Measurements from ENCODE around the gene FBXL17. TPM values are rescaled to one million over a fixed set of nuclear protein-coding genes. Genes with fewer than 3 reads are reported as not detected.

FBXL17 gene
- total RNA-seq, 2 experiments from 2014 or later: 3.1 to 6.6 TPM

DNA sequence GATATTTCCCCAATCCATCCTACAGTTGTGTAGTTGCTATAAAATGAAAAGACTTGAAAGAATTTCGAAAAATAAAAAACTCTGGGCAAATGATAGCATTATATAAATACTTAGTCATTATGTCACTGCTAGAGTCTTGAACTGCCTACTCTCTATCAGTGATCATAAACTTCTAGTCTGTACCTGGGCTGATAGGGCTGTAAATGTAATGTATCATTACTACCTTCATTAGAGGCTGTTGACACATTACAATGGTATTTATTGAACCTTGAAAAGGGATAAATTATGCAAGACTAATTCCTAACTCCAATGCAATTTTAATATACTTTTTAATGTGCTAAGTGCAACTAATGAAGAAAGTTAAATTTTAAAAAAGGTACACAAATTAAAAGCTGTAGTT lies 497.0 kb downstream of the FBXL17 start:
- DNase-seq: no peak
- no peaks in the 10 kb centered on the region for H3K9me3 Mint-ChIP-seq (ENCODE audit: low read depth)
- ChIA-PET POLR2A (no interaction called here), CTCF (no interaction called here)
- H3K36me3 Mint-ChIP-seq (ENCODE audit: low read depth): peaks cover 1% of the 10 kb centered on the region
- H3K27ac Mint-ChIP-seq: no peak overlapping the region
- peaks cover 24% of the 10 kb centered on the region for H3K4me1 Mint-ChIP-seq
- ATAC-seq: no peak
- no peak overlapping the region for H3K4me3 Mint-ChIP-seq
- intact Hi-C loops (cut with DNase I, micrococcal nuclease): no loop called here
- H3K27me3 Mint-ChIP-seq: no peaks in the 10 kb centered on the region

GRCh38 chr5:107878661-107879060 lies 503.2 kb downstream of the FBXL17 start:
- intact Hi-C loops (cut with DNase I, micrococcal nuclease): no loop called here
- Mint-ChIP-seq H3K9me3 (ENCODE audit: low read depth) (no peaks in the 10 kb centered on the region), H3K27ac (no peak overlapping the region), H3K27me3 (no peaks in the 10 kb centered on the region), H3K4me3 (no peak overlapping the region), H3K36me3 (ENCODE audit: low read depth) (peaks cover 10% of the 10 kb centered on the region), H3K4me1 (peaks cover 2% of the 10 kb centered on the region)
- POLR2A ChIA-PET: no interaction called here
- ATAC-seq: no peak
- CTCF ChIA-PET: no interaction called here
- DNase-seq: no peak

DNA sequence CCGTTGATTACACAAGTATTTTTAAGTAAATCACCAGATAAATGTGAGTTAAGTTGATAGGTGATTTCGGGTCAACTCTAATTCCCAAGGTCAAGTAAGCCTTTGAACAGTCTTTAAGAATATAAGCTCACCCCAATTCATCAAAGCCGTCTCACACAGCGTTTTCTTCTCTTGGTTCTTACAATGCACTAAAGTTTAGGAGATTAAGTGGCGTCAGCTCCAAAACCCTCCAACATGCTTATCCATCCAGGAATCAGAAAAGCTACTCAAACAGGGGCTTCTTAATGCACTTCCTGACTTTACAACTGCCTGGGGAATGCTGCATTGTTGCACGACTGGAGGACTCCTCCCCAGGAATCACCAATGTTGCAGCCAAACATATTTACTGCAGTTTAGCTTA lies 505.0 kb downstream of the FBXL17 start:
- CTCF ChIA-PET: no interaction called here
- intact Hi-C loops (cut with DNase I, micrococcal nuclease): no loop called here
- DNase-seq (no peak), ATAC-seq (no peak)
- Mint-ChIP-seq H3K4me1 (peaks cover 2% of the 10 kb centered on the region), H3K27me3 (no peaks in the 10 kb centered on the region), H3K36me3 (ENCODE audit: low read depth) (peaks cover 10% of the 10 kb centered on the region), H3K27ac (no peak overlapping the region), H3K4me3 (no peak overlapping the region), H3K9me3 (ENCODE audit: low read depth) (no peaks in the 10 kb centered on the region)
- POLR2A ChIA-PET: no interaction called here

DNA sequence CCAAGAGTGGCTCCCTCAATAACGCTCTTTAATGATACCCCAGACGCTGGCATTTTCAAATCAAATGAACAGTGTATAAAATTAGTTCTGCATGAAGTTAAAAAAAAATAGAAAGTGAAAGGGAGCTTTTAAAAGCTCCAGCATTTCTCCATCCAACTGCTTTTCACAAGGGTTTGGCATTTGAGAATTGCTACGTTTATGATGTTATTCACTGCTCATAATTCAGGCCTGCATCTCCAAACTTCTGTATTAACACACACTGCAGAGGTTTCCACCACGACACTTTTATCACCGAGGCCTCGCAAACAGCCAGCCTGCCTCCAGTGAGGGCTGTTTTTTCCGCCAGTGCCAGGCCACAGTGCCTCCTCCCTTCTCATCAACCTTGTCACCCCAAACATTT lies 505.6 kb downstream of the FBXL17 start:
- Mint-ChIP-seq H3K36me3 (ENCODE audit: low read depth) (peaks cover 10% of the 10 kb centered on the region), H3K4me3 (no peak overlapping the region), H3K4me1 (peaks cover 2% of the 10 kb centered on the region), H3K27ac (no peak overlapping the region), H3K9me3 (ENCODE audit: low read depth) (no peaks in the 10 kb centered on the region), H3K27me3 (no peaks in the 10 kb centered on the region)
- DNase-seq: no peak
- CTCF ChIA-PET: no interaction called here
- no peak for ATAC-seq
- intact Hi-C loops (cut with DNase I, micrococcal nuclease): no loop called here
- POLR2A ChIA-PET: no interaction called here

DNA sequence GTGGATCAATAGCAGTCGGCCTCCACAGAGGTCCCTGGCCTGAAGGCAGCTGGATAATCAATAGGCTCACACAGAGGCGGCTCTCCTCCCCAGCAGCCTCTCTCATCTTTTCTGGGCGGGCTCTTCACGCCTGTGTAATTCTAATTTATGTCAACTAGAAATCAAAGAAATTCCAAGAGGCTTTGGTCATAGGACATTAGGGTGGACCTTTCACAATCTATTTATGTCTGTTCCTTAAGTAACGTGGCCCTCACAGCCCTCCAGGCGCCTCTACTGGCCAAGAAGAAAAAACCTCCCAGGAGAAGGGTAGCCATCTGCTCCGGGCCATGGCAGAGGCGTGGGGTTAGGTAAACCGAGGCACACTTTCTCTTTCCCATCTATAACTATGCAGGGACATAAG lies 506.1 kb downstream of the FBXL17 start:
- Mint-ChIP-seq H3K4me3 (no peak overlapping the region), H3K9me3 (ENCODE audit: low read depth) (no peaks in the 10 kb centered on the region), H3K36me3 (ENCODE audit: low read depth) (peaks cover 10% of the 10 kb centered on the region), H3K27me3 (no peaks in the 10 kb centered on the region), H3K4me1 (peaks cover 2% of the 10 kb centered on the region), H3K27ac (no peak overlapping the region)
- intact Hi-C loops (cut with DNase I, micrococcal nuclease): no loop called here
- ChIA-PET POLR2A (no interaction called here), CTCF (no interaction called here)
- DNase-seq (no peak), ATAC-seq (no peak)

GRCh38 chr5:107874795-107875194 lies 507.1 kb downstream of the FBXL17 start:
- no peaks in the 10 kb centered on the region for H3K27me3 Mint-ChIP-seq
- intact Hi-C loops (cut with DNase I, micrococcal nuclease): no loop called here
- DNase-seq (peak; percentile 10), ATAC-seq (peak; percentile 42)
- no peaks in the 10 kb centered on the region for H3K9me3 Mint-ChIP-seq (ENCODE audit: low read depth)
- no peak overlapping the region for H3K4me3 Mint-ChIP-seq
- H3K27ac Mint-ChIP-seq: no peak overlapping the region
- H3K4me1 Mint-ChIP-seq: peaks cover 2% of the 10 kb centered on the region
- POLR2A ChIA-PET: no interaction called here
- H3K36me3 Mint-ChIP-seq (ENCODE audit: low read depth): peaks cover 9% of the 10 kb centered on the region
- CTCF ChIA-PET: no interaction called here

- no peak overlapping the region for H3K4me3 Mint-ChIP-seq
These were observed 508.0 kb downstream of the FBXL17 start for GRCh38 chr5:107873877-107874276.

DNA sequence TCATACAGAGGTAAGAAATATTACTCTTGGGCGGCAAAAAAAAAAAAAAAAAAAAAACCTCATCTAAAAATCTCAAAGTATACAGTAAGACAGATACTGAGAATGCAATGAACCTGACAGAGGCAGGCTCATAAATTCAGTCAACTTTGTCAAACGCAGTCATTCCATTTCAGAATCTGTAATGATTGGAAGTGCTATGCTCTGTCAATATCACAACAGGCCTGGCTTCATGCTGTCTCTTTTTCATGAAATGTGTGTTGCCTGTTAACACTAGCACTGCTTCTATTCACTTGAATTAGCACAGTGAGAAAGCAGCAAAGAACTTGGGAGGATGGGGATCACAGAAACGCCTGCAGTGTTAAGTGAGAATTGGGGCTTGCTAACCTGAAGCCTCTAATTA lies 510.9 kb downstream of the FBXL17 start:
- CTCF ChIA-PET: no interaction called here
- Mint-ChIP-seq H3K27ac (no peak overlapping the region), H3K9me3 (ENCODE audit: low read depth) (no peaks in the 10 kb centered on the region), H3K4me1 (peaks cover 2% of the 10 kb centered on the region), H3K27me3 (no peaks in the 10 kb centered on the region), H3K36me3 (ENCODE audit: low read depth) (peaks cover 2% of the 10 kb centered on the region), H3K4me3 (no peak overlapping the region)
- POLR2A ChIA-PET: no interaction called here
- intact Hi-C loops (cut with DNase I, micrococcal nuclease): no loop called here
- no peak for DNase-seq
- no peak for ATAC-seq

More at GRCh38 chr5:107873877-107874276, 508.0 kb downstream of the FBXL17 start:
- ChIA-PET POLR2A (no interaction called here), CTCF (no interaction called here)
- H3K36me3 Mint-ChIP-seq (ENCODE audit: low read depth): peaks cover 2% of the 10 kb centered on the region
- intact Hi-C loops (cut with DNase I, micrococcal nuclease): no loop called here
- H3K4me1 Mint-ChIP-seq: peaks cover 2% of the 10 kb centered on the region
- H3K9me3 Mint-ChIP-seq (ENCODE audit: low read depth): no peaks in the 10 kb centered on the region
- H3K27ac Mint-ChIP-seq: no peak overlapping the region
- no peaks in the 10 kb centered on the region for H3K27me3 Mint-ChIP-seq
- DNase-seq: no peak
- no peak for ATAC-seq

DNA sequence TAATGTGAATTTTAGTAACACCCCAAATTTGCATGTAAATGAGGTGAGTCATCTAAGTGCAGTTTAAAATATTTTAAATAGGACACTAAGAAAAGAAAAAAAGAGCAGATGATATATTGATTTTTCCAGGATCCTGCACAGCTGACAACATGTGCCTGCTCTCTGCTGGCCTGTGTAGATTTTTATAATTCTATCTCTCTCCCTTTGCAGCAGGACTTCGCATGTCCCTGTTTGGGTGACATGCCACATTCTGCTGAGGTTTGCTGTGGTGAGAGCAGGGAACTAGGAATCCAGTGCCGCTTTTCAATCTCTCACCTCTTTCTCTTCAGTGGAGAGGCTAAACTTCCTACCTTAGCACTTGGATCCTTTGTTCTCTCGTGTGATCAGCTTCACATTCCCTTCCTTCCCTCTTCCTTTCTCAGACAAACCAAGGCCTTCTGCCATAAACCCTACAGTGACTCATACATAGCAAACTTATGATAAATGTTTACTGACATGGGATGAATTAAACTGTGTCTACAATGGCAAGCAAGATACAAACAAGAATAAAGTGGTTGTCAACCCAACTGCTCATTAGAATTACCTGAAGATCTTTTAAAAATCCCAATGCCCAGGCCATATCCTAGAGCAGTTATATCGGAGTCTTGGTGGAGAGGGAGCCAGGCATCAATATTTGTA lies 512.3 kb downstream of the FBXL17 start:
- ATAC-seq: no peak
- H3K27ac Mint-ChIP-seq: no peak overlapping the region
- no peaks in the 10 kb centered on the region for H3K27me3 Mint-ChIP-seq
- peaks cover 10% of the 10 kb centered on the region for H3K36me3 Mint-ChIP-seq (ENCODE audit: low read depth)
- no peaks in the 10 kb centered on the region for H3K9me3 Mint-ChIP-seq (ENCODE audit: low read depth)
- ChIA-PET POLR2A (no interaction called here), CTCF (no interaction called here)
- intact Hi-C loops (cut with DNase I, micrococcal nuclease): no loop called here
- no peak for DNase-seq
- peaks cover 2% of the 10 kb centered on the region for H3K4me1 Mint-ChIP-seq
- H3K4me3 Mint-ChIP-seq: no peak overlapping the region

DNA sequence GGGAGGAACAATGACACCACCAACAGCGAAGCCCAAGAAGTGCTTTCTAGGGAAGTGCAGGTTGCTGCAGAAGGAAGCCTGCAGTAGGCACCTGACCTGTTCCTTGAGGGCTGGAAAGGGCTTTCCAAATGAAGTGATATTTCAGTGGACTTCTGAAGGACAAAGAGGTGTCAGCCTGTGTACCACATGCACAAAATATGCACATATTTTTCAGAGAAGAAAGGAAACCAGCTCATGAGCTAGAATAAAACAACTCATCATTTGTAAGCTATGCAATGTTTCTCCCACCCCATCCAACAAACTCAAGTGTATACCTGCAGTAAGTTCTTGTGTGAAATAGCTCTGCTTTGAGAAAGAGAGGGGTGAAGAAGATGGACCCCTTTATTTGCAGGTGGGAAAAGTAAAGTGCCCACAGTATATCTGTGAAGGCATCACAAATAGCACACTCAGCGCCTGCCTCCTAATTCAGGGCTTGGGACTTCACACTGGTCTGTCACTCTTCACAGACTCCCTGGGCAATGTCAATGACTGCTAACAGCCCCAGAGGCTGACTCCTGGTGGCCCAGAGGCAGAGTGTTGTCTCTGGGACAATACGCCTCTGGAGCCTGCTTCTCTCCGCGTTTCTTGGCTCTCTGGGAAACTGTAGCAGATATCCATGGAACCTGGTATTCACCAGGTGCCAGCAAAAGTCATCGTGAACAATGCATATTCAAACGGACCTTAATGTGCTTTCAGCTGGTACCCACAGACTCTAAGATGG lies 513.1 kb downstream of the FBXL17 start:
- H3K36me3 Mint-ChIP-seq (ENCODE audit: low read depth): peaks cover 13% of the 10 kb centered on the region
- H3K27me3 Mint-ChIP-seq: no peaks in the 10 kb centered on the region
- POLR2A ChIA-PET: no interaction called here
- no peak overlapping the region for H3K27ac Mint-ChIP-seq
- DNase-seq (no peak), ATAC-seq (no peak)
- H3K9me3 Mint-ChIP-seq (ENCODE audit: low read depth): no peaks in the 10 kb centered on the region
- intact Hi-C loops (cut with DNase I, micrococcal nuclease): no loop called here
- CTCF ChIA-PET: no interaction called here
- no peak overlapping the region for H3K4me3 Mint-ChIP-seq
- H3K4me1 Mint-ChIP-seq: no peaks in the 10 kb centered on the region

DNA sequence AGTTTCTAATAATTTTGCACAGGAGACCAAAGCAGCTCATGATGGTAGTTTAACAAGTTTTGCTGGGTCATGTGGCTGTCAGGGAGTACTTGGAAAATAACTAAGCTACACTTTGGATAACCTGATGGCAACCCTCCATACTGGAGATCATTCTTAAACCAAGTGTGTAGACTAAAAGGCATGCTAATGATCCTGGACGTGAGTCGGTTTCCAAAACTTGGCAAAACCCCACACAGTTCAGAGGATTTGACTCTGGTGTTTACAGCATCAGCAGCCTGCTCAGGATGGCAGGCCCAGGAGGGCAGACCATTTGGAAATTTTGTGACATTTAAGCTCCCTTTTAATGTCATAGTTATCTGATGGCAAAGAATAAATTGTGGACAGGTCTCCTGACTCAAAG lies 514.6 kb downstream of the FBXL17 start:
- H3K4me3 Mint-ChIP-seq: no peak overlapping the region
- H3K27me3 Mint-ChIP-seq: no peaks in the 10 kb centered on the region
- H3K4me1 Mint-ChIP-seq: no peaks in the 10 kb centered on the region
- ChIA-PET POLR2A (no interaction called here), CTCF (no interaction called here)
- H3K36me3 Mint-ChIP-seq (ENCODE audit: low read depth): peaks cover 14% of the 10 kb centered on the region
- no peak for DNase-seq
- H3K9me3 Mint-ChIP-seq (ENCODE audit: low read depth): no peaks in the 10 kb centered on the region
- intact Hi-C loops (cut with DNase I, micrococcal nuclease): no loop called here
- no peak overlapping the region for H3K27ac Mint-ChIP-seq
- ATAC-seq: no peak

GRCh38 chr5:107864793-107865192 lies 517.1 kb downstream of the FBXL17 start:
- no peak for ATAC-seq
- POLR2A ChIA-PET: no interaction called here
- H3K4me3 Mint-ChIP-seq: no peak overlapping the region

More at GRCh38 chr5:107864793-107865192, 517.1 kb downstream of the FBXL17 start:
- Mint-ChIP-seq H3K4me1 (no peaks in the 10 kb centered on the region), H3K9me3 (ENCODE audit: low read depth) (no peaks in the 10 kb centered on the region), H3K36me3 (ENCODE audit: low read depth) (peaks cover 13% of the 10 kb centered on the region), H3K27ac (no peak overlapping the region), H3K27me3 (no peaks in the 10 kb centered on the region)
- DNase-seq: no peak
- intact Hi-C loops (cut with DNase I, micrococcal nuclease): no loop called here
- CTCF ChIA-PET: no interaction called here
